HT-29 (cell line): ENCODE measurements around the gene MPRIP. TPM values are rescaled to one million over a fixed set of nuclear protein-coding genes. Genes with fewer than 3 reads are reported as not detected.
"Not testable (repeated sequence)": the region's sequence is repeated elsewhere in the genome, so short reads cannot be mapped to it uniquely, and the experiment has no call there.

Experiments used
- DNase-seq: peaks from one replicate; pipeline ENCODE4 v3.0.0-alpha.2; 2015; ENCODE audit warnings: low spot score
- total RNA-seq: library from RNA; depleted of rRNA; stranded (reverse); fragments of >200 nt; shearing (Covaris generic); gene quantifications from 2 replicates; pipeline ENCODE4 v1.2.3, GENCODE V29; 2014

The MPRIP gene
- total RNA-seq, 1 experiment from 2014 or later: 162 TPM

GRCh38 chr17:17144916-17145665 is 102.8 kb downstream of the MPRIP start:
- DNase-seq: no peak

GRCh38 chr17:17146786-17147406 is 104.6 kb downstream of the MPRIP start:
- DNase-seq: peak; percentile 40

- no peak for DNase-seq
Measured at GRCh38 chr17:17147821-17148220, 105.6 kb downstream of the MPRIP start.

- no peak for DNase-seq
Measured at GRCh38 chr17:17149520-17150447, 107.5 kb downstream of the MPRIP start.

- no peak for DNase-seq
Measured at GRCh38 chr17:17150448-17150800, 108.2 kb downstream of the MPRIP start.

- no peak for DNase-seq
Measured at GRCh38 chr17:17151055-17151454, 108.8 kb downstream of the MPRIP start.

- no peak for DNase-seq
Measured at GRCh38 chr17:17151541-17151940, 109.3 kb downstream of the MPRIP start.

GRCh38 chr17:17151962-17152361 is 109.7 kb downstream of the MPRIP start:
- DNase-seq: no peak

- no peak for DNase-seq
Measured at GRCh38 chr17:17152385-17152784, 110.1 kb downstream of the MPRIP start.

- no peak for DNase-seq
Measured at GRCh38 chr17:17153071-17153470, 110.8 kb downstream of the MPRIP start.

- no peak for DNase-seq
Measured at GRCh38 chr17:17153709-17154108, 111.5 kb downstream of the MPRIP start.

GRCh38 chr17:17154556-17154955 is 112.3 kb downstream of the MPRIP start:
- no peak for DNase-seq

GRCh38 chr17:17154981-17155380 is 112.7 kb downstream of the MPRIP start:
- DNase-seq: no peak

- no peak for DNase-seq
Measured at GRCh38 chr17:17155568-17155967, 113.3 kb downstream of the MPRIP start.

GRCh38 chr17:17156107-17156506 is 113.8 kb downstream of the MPRIP start:
- no peak for DNase-seq

- DNase-seq: no peak
Measured at GRCh38 chr17:17156511-17156910, 114.3 kb downstream of the MPRIP start.

GRCh38 chr17:17157041-17157440 is 114.8 kb downstream of the MPRIP start:
- DNase-seq: no peak

- not testable (repeated sequence) for DNase-seq
Measured at GRCh38 chr17:17158506-17158905, 116.2 kb downstream of the MPRIP start.

GRCh38 chr17:17159571-17159970 is 117.3 kb downstream of the MPRIP start:
- DNase-seq: no peak

GRCh38 chr17:17161121-17161520 is 118.9 kb downstream of the MPRIP start:
- no peak for DNase-seq

GRCh38 chr17:17161759-17162158 is 119.5 kb downstream of the MPRIP start:
- DNase-seq: no peak

GRCh38 chr17:17164156-17164555 is 121.9 kb downstream of the MPRIP start:
- no peak for DNase-seq
